ENCODE results near the gene NRG3.

NRG3 gene

GRCh38 chr10:82242778-82243177 is 367.8 kb downstream of the NRG3 start:
- TF ChIP-seq, protein P1, sequence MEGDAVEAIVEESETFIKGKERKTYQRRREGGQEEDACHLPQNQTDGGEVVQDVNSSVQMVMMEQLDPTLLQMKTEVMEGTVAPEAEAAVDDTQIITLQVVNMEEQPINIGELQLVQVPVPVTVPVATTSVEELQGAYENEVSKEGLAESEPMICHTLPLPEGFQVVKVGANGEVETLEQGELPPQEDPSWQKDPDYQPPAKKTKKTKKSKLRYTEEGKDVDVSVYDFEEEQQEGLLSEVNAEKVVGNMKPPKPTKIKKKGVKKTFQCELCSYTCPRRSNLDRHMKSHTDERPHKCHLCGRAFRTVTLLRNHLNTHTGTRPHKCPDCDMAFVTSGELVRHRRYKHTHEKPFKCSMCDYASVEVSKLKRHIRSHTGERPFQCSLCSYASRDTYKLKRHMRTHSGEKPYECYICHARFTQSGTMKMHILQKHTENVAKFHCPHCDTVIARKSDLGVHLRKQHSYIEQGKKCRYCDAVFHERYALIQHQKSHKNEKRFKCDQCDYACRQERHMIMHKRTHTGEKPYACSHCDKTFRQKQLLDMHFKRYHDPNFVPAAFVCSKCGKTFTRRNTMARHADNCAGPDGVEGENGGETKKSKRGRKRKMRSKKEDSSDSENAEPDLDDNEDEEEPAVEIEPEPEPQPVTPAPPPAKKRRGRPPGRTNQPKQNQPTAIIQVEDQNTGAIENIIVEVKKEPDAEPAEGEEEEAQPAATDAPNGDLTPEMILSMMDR (IDR thresholded peaks at IDR 0.05), result no peak

- TF ChIP-seq, protein P1 (IDR thresholded peaks at IDR 0.05), result no peak
Observed at GRCh38 chr10:82245157-82245556, 370.2 kb downstream of the NRG3 start.

DNA sequence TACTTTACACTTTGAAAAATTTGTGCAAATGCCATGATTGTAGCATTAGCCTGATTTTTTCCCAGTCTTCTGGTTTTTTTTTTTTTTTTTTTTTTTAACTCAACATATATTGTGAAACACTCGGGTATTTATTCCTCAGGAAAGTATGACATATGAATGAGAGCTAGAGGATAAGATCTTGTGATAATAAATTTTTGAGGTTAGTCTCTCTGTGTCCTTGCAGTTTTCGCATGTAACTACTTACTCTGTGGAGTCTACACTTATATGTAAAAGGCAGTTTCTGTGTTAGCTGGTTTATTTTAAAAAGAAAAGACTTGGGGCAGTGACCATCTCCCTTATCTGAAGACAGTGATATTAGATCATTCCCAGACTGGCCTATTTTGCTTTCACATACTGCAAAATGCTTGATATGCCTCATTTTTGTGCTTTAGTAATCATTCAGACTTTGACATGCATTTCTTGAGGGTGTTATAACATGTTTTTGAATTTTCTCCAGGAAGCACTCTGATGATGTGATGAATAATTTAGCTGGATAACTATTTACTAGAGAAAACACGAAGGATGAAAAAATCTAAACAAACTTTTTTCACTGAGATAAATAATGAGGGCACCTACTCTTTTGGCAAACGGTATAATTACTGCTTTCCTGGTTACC is 371.0 kb downstream of the NRG3 start:
- TF ChIP-seq, protein P1 (IDR thresholded peaks at IDR 0.05), result no peak

DNA sequence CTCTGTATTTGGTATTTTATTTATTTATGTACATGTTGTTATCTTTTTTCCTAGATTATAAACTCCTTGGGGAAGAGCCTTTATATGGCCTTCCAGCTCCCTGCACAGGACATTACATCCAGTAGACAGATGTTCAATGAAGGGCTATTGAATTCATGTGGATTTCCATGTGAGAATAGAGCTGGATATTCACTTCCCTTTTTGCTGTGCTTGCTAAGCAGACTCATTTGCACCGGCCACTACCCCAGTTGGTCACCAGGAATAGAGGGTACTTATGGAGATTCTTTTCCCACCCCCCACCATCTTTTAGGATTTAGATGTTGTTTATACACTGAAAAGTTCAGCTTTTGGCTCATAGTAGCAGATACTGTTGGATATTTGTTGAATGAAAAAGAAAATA is 374.1 kb downstream of the NRG3 start:
- TF ChIP-seq, protein P1 (IDR thresholded peaks at IDR 0.05), result no peak

DNA sequence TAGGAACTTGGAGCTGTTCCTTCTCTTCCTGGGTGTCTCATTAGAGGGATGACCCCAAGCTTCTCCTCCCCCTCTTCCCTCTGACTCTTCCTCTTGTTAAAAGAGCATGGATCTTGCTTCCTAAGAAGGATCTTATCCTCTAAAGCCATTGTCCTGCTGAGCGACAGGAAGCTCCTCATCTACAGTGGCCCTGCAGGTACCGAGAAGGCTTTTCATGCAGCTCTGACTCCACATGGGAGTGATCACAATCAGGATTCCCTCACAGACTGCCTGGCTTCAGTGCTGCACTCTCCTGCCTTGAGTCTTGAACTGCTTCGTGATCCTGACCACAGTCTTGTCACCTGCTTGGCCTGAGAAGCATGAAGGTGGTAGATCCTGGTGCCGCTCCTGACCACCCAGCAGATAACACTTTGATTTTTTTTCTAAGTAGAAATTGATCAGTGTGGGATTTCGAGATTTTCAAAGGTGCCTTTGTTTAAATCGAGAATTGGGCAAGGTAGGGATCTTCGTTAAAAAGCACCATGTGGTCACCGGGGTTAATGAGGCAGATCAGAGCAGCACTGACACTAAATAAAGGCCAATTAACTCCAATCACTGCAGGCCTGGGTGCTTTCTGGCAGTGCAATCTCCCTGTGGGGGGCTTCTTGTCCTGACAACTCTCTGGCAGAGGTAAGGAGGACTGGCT is 376.4 kb downstream of the NRG3 start:
- TF ChIP-seq, protein P1 (IDR thresholded peaks at IDR 0.05), result no peak

- TF ChIP-seq, protein P1 (IDR thresholded peaks at IDR 0.05), result no peak
Observed at GRCh38 chr10:82252081-82252480, 377.1 kb downstream of the NRG3 start.

GRCh38 chr10:82254237-82254636 is 379.2 kb downstream of the NRG3 start:
- TF ChIP-seq, protein P1 (IDR thresholded peaks at IDR 0.05), result no peak

Measured in LNCAP (cell line).